Prostate gland (tissue), 2 donors: ENCODE results near the gene OGFOD3.

Source experiments
- CTCF ChIP-seq, 4 experiments: fragments of 200-600 bp in 2 of 4; fragments of 450-650 bp in 2 of 4; sonication (generic) in 2 of 4; IDR thresholded peaks; 1 replicate in 3 of 4; 2 replicates in 1 of 4; pipeline ENCODE4 v1.5.1; 2016 to 2019; ENCODE audit warnings: antibody characterized with exemption in 4 of 4, mild to moderate bottlenecking in 2 of 4, moderate library complexity in 2 of 4
- POLR2A ChIP-seq: fragments of 450-650 bp; IDR thresholded peaks from one replicate; pipeline ENCODE4 v1.6.1; 2016; ENCODE audit warnings: antibody characterized with exemption, mild to moderate bottlenecking
- POLR2AphosphoS5 ChIP-seq: sonication (generic); formaldehyde crosslinking; IDR thresholded peaks from one replicate; pipeline ENCODE4 v1.6.1; 2017; ENCODE audit warnings: antibody characterized with exemption

GRCh38 chr17:82440991-82441627, 22.7 kb upstream of the OGFOD3 start:
- TF ChIP-seq POLR2AphosphoS5, result no peak
- TF ChIP-seq CTCF (IDR thresholded peaks at IDR 0.05), result no peak
- TF ChIP-seq POLR2A, result no peak
